GM18508 (cell line): ENCODE data around the gene TAAR8.
"Not testable (repeated sequence)": the region's sequence is repeated elsewhere in the genome, so short reads cannot be mapped to it uniquely, and the experiment has no call there.

ENCODE experiments used
- ATAC-seq: cut with Tn5 transposase; IDR thresholded peaks from one replicate; pipeline ENCODE4 v1.9.1; 2021; ENCODE audit warnings: moderate number of reproducible peaks; ENCODE audit not compliant: insufficient read depth, unreplicated experiment

The TAAR8 gene

DNA sequence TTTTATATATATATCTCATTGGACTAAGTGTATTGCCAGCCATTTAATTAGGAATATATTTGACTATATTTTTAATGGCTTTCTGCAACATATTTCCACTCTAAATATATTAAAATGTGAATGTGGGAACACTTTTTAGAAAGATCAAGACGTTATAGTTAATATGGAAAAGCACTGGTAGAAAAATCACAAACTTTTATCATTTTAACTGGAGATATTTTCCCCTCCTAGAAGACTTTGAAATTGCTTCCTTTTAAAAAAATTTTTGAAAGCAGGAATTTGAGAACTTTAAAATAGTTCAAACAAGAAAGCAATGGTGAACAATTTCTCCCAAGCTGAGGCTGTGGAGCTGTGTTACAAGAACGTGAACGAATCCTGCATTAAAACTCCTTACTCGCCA is 14.5 kb upstream of the TAAR8 start, which contains the start of gene TAAR9:
TAAR9 (plus strand) TSS at position 301 of the 400 bp plus-strand sequence; CDS start at position 314, 13 bp downstream.
- ATAC-seq, result no peak

DNA sequence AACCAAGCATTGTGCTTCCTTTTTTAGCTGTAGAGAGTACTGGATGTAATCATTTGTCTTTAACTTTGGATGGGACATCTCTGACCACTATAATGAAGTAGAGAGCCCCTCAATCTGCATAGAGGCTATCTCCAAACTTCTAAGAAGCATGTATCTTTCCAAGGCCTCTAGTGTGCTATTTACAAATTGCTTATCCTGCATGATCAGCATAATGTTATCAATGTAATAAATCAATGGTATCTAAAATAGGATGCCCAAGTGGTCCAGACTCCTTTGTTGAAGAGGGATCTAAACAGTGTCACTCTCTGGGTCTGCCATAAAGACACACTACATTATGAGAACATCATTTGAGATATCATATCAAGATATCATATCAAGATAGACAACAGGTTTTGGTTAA is 7.6 kb upstream of the TAAR8 start:
- ATAC-seq, result no peak

- ATAC-seq, result no peak
Measured at GRCh38 chr6:132548746-132549463, 3.6 kb upstream of the TAAR8 start.

DNA sequence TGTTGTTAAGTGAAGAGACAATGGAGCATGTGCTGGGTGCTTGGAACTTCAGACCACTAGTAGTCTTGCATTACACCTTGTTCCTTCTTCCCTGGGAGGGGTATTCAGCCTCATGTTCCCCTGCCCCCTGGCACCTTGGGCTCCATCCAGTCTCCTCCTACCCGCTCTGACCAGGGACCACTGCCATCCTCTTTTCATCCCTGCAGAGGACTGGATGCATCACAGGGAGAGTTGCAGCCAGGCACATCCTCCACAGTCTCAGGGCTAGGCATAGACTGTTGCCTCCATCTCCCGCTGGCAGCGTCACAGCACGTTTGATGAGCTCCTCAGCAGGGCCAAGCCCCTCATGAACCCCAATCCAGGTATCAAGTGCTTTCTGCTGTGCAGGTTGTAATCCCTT is 1.3 kb upstream of the TAAR8 start:
- no peak for ATAC-seq

DNA sequence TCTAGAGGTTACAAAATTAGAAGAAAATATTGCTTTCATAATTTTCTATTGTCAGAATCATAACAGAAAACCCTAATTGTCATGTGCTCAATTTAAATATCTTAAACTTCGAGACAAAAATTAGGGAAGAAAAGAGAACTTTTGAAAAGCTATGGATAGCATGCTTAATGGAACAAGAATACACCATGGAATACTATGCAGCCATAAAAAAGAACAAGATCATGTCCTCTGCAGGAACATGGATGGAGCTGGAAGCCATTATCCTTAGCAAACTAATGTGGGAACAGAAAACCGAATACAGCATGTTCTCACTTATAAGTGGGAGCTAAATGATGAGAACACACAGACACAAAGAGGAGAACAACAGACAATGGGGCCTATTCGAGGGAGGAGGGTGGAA is 7.6 kb downstream of the TAAR8 start:
- not testable (repeated sequence) for ATAC-seq

DNA sequence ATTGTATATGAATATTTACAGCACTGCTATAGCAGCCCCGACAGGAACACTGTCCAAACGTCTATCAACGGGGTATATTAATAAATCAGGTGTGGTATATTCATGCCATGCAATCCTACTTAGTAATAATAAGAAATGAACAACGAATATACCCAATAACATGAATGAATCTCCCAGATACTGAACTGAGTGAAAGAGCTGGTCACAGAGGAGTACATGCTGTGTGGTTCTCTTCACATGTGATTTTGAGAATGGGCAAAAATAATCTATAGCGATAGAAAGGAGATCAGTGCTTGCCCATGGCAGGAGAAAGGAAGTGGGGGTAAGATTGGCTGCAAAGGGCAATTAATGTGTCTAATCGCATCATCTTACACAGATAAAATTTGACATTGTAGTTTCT is 13.9 kb downstream of the TAAR8 start:
- no peak for ATAC-seq

DNA sequence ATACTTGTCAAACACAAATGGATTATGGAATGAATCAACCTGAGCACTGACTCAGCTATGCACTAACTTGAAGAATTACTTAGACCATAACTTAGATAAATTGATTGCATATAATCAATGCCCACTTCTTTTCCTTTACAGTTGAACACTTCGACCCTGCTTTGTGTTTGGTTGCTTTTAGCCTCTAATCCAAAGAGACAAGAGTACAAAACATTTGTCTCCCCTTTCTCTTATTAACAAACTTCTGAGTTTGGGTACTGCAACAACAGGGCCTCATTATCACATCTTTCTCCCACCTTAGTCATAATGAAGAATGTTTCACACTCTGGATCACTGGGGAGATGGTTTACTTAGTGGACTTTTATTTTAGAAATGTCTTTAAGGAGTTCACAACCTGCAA is 15.1 kb downstream of the TAAR8 start:
- ATAC-seq, result no peak

DNA sequence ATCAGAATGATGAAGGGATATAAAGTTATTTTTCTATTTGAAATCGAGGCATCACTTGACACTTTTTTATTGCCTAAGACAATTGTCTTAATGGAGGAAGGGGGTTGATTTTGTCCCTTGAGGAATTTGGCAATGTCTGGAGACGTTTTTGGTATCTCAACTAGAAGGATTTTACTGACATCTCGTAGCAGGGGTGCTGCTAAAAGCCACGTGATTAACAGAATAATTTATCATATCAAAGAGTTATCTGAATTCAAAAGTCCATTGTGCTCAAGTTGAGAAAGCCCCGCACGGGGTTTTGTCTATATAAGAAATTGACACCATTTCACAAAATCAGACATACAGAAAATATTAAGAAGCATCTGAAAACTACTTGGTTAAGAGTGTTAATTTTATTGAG is 16.1 kb downstream of the TAAR8 start:
- ATAC-seq, result no peak

GRCh38 chr6:132569170-132569569 is 16.7 kb downstream of the TAAR8 start:
- no peak for ATAC-seq

GRCh38 chr6:132570221-132570777 is 17.8 kb downstream of the TAAR8 start, which contains the start of gene TAAR6:
TSS of gene TAAR6 (plus strand) at chr6:132570322. CDS start at chr6:132570322, 0 bp downstream.
- ATAC-seq, result no peak

DNA sequence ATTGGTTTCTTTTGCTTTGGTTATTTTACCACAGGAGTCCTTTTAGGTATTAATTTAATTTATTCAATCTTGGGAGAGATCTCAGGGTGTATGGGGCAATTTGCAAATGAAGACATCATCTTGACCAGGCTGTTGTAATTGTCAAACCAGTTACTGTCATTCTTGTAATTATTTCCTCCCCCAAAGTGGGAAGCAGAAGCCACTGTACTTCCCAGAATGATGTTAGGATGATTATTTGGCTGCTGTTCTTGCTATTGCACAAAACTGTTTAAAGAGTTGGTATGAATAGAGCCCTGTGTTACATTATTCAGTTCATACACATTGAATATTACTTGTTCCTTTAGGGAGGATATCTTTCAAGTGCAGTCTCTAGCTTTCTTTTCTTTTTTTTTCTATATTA is 19.3 kb downstream of the TAAR8 start:
- no peak for ATAC-seq

DNA sequence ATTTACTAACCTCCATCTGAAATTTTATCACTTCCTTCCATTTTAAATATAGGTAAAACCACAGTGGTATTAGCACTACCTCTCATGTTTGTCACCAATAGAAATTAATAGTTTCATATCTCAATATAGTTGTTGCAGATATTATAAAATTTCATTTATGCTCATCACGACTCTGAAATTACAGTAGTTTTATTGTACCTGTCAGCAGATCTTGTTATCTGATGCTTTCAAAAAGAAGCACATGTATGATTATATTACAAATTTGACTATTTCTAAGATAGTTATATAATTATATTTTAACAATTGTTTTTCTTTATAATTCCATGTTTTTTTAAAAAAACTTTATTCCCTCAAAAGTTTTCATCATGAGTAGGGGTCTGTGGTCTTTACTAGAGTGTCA is 32.2 kb downstream of the TAAR8 start:
- no peak for ATAC-seq

GRCh38 chr6:132587424-132587823 is 35.0 kb downstream of the TAAR8 start:
- no peak for ATAC-seq

GRCh38 chr6:132589454-132589853 is 37.0 kb downstream of the TAAR8 start, which contains the start of gene TAAR5:
TSS of gene TAAR5 (minus strand) at chr6:132589741. CDS start at chr6:132589686, 55 bp downstream.
- no peak for ATAC-seq

- no peak for ATAC-seq
Measured at GRCh38 chr6:132590362-132590761, 37.9 kb downstream of the TAAR8 start.

- ATAC-seq, result no peak
Measured at GRCh38 chr6:132592855-132593254, 40.4 kb downstream of the TAAR8 start.

- ATAC-seq, result no peak
Measured at GRCh38 chr6:132596201-132596600, 43.7 kb downstream of the TAAR8 start.

GRCh38 chr6:132598473-132598872 is 46.0 kb downstream of the TAAR8 start:
- ATAC-seq, result no peak

DNA sequence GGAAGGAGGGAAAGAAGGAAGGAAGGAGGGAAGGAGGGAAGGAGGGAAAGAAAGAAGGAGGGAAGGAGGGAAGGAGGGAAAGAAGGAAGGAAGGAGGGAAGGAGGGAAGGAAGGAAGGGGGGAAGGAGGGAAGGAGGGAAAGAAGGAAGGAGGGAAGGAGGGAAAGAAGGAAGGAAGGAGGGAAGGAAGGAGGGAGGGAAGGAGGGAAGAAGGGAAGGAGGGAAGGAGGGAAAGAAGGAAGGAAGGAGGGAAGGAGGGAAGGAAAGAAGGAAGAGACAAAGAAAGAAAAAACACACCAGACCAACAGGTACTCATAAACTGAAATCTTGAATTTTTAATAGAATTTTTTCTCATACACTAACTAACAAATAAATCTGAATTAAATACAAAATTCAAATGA is 48.4 kb downstream of the TAAR8 start:
- not testable (repeated sequence) for ATAC-seq
